Measurements from ENCODE around the gene CCDC32. TPM values are rescaled to one million over a fixed set of nuclear protein-coding genes. Genes with fewer than 3 reads are reported as not detected.

The CCDC32 gene
- total and polyA plus RNA-seq, 2 of the 13 experiments (the other 11 are each of a cell fraction or from before 2014, with no cell fraction given), result 10.8 to 23.2 TPM

DNA sequence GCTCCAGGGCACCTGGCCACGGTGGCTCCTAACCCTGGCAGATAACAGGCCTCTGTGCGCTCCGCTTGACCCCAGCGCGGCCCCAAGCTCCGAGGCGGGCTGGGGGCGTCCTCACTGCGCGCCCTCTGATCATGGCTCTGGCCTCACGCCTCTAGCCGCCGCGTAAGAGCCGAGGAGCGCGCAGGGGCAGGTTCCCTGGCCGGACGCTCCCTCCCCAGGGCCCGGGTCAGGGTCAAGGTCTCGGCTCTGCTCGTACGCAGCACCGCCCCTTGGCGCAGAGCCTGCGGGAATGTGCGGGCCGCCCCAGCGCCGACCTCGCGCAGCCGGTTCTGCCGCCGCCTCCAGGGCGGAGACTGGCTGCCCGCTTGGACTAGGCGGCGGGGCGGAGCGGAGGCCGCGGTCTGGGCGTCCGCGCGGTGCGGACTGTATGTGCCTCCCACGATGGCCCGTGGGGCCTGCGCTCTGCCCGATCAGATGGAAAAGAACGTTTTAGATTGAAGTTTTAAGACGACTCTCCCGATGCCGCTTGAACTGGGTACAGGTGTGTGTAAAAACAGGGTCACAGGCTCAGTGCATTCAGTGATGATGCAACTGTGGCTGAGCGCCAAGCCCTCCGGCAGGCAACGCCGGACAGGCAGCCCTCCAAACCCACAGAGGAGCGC is 53.2 kb downstream of the CCDC32 start (continued):
- TF ChIP-seq, protein P1, sequence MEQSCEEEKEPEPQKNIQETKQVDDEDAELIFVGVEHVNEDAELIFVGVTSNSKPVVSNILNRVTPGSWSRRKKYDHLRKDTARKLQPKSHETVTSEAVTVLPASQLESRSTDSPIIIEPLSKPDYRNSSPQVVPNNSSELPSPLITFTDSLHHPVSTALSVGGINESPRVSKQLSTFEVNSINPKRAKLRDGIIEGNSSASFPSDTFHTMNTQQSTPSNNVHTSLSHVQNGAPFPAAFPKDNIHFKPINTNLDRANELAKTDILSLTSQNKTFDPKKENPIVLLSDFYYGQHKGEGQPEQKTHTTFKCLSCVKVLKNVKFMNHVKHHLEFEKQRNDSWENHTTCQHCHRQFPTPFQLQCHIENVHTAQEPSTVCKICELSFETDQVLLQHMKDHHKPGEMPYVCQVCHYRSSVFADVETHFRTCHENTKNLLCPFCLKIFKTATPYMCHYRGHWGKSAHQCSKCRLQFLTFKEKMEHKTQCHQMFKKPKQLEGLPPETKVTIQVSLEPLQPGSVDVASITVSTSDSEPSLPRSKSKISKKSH (CRISPR knock-in tag; IDR thresholded peaks at IDR 0.05; ENCODE audit: borderline replicate concordance), result peak; percentile 23; the same call in 1 of the 2 replicates
- TF ChIP-seq ELF1 (CRISPR knock-in tag; IDR thresholded peaks at IDR 0.05) (no peak), SNAI1 (CRISPR knock-in tag; IDR thresholded peaks at IDR 0.05; ENCODE audit: borderline replicate concordance) (no peak), KDM3A (CRISPR knock-in tag; IDR thresholded peaks at IDR 0.05; ENCODE audit: low read depth) (peak; percentile 91; the same call in 1 of the 2 replicates), MLLT10 (CRISPR knock-in tag; IDR thresholded peaks at IDR 0.05) (no peak), FOXA3 (CRISPR knock-in tag; IDR thresholded peaks at IDR 0.05) (peak; percentile 68; the same call in 1 of the 2 replicates), POLR2AphosphoS2 (IDR thresholded peaks at IDR 0.05; ENCODE audit: low read depth, low read length) (no peak), ZSCAN29 (CRISPR knock-in tag; conservative IDR thresholded peaks at IDR 0.05) (0 out of 2 replicates have a peak, but pooled peaks have one; percentile 57), FOSL2 (CRISPR knock-in tag; IDR thresholded peaks at IDR 0.05) (peak; percentile 20; the same call in 1 of the 2 replicates), ZNF101 (CRISPR knock-in tag; IDR thresholded peaks at IDR 0.05; ENCODE audit: borderline replicate concordance, low read depth) (no peak), SKI (IDR thresholded peaks at IDR 0.05; ENCODE audit: partially characterized antibody) (peak; percentile 97), ZNF75D (CRISPR knock-in tag; IDR thresholded peaks at IDR 0.05; ENCODE audit: borderline replicate concordance) (no peak), ZNF768 (CRISPR knock-in tag; IDR thresholded peaks at IDR 0.05) (peak; percentile 68; the same call in 1 of the 2 replicates), RFX1 (IDR thresholded peaks at IDR 0.05) (no peak), ZNF737 (CRISPR knock-in tag; IDR thresholded peaks at IDR 0.05; ENCODE audit: borderline replicate concordance) (no peak), ZNF224 (CRISPR knock-in tag; IDR thresholded peaks at IDR 0.05) (no peak), AKAP8 (CRISPR knock-in tag; IDR thresholded peaks at IDR 0.05) (no peak; the same call in 1 of the 2 replicates)
- TF ChIP-seq, protein P2, sequence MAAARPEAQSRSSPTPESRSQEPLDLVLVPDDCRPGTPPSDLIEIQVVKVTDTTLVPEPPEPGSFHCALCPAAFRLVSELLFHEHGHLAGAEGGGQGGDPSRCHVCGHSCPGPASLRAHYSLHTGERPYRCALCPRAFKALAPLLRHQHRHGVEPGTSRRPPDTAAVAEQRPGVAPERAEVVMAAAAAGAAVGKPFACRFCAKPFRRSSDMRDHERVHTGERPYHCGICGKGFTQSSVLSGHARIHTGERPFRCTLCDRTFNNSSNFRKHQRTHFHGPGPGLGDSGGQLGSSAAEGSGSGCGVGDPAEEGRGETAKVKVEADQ (CRISPR knock-in tag; IDR thresholded peaks at IDR 0.05; ENCODE audit: borderline replicate concordance), result peak; percentile 91; the same call in 1 of the 2 replicates
- TF ChIP-seq, protein P3, sequence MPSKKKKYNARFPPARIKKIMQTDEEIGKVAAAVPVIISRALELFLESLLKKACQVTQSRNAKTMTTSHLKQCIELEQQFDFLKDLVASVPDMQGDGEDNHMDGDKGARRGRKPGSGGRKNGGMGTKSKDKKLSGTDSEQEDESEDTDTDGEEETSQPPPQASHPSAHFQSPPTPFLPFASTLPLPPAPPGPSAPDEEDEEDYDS (CRISPR knock-in tag; IDR thresholded peaks at IDR 0.05), result no peak
- TF ChIP-seq, protein P4, sequence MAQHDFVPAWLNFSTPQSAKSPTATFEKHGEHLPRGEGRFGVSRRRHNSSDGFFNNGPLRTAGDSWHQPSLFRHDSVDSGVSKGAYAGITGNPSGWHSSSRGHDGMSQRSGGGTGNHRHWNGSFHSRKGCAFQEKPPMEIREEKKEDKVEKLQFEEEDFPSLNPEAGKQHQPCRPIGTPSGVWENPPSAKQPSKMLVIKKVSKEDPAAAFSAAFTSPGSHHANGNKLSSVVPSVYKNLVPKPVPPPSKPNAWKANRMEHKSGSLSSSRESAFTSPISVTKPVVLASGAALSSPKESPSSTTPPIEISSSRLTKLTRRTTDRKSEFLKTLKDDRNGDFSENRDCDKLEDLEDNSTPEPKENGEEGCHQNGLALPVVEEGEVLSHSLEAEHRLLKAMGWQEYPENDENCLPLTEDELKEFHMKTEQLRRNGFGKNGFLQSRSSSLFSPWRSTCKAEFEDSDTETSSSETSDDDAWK (CRISPR knock-in tag; IDR thresholded peaks at IDR 0.05), result no peak
- TF ChIP-seq, protein P5, sequence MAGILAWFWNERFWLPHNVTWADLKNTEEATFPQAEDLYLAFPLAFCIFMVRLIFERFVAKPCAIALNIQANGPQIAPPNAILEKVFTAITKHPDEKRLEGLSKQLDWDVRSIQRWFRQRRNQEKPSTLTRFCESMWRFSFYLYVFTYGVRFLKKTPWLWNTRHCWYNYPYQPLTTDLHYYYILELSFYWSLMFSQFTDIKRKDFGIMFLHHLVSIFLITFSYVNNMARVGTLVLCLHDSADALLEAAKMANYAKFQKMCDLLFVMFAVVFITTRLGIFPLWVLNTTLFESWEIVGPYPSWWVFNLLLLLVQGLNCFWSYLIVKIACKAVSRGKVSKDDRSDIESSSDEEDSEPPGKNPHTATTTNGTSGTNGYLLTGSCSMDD (CRISPR knock-in tag; IDR thresholded peaks at IDR 0.05), result no peak
- TF ChIP-seq, protein P6, sequence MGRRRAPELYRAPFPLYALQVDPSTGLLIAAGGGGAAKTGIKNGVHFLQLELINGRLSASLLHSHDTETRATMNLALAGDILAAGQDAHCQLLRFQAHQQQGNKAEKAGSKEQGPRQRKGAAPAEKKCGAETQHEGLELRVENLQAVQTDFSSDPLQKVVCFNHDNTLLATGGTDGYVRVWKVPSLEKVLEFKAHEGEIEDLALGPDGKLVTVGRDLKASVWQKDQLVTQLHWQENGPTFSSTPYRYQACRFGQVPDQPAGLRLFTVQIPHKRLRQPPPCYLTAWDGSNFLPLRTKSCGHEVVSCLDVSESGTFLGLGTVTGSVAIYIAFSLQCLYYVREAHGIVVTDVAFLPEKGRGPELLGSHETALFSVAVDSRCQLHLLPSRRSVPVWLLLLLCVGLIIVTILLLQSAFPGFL (CRISPR knock-in tag; IDR thresholded peaks at IDR 0.05), result no peak
- TF ChIP-seq, protein P7, sequence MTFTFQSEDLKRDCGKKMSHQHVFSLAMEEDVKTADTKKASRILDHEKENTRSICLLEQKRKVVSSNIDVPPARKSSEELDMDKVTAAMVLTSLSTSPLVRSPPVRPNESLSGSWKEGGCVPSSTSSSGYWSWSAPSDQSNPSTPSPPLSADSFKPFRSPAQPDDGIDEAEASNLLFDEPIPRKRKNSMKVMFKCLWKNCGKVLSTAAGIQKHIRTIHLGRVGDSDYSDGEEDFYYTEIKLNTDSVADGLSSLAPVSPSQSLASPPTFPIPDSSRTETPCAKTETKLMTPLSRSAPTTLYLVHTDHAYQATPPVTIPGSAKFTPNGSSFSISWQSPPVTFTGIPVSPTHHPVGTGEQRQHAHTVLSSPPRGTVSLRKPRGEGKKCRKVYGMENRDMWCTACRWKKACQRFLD (CRISPR knock-in tag; IDR thresholded peaks at IDR 0.05; ENCODE audit: borderline replicate concordance), result 0 out of 2 replicates have a peak, but pooled peaks have one; percentile 84
